ENCODE results near the gene PLA2G2E. TPM values are rescaled to one million over a fixed set of nuclear protein-coding genes. Genes with fewer than 3 reads are reported as not detected.
"Not testable (repeated sequence)": the region's sequence is repeated elsewhere in the genome, so short reads cannot be mapped to it uniquely, and the experiment has no call there.

PLA2G2E gene
- total RNA-seq, 1 donor from 2014 or later: not detected

- TF ChIP-seq CTCF (IDR thresholded peaks at IDR 0.05): no peak
- ATAC-seq (no peak), DNase-seq (no peak)
- intact Hi-C loops (cut with DNase I): no loop called here
- H3K9me3 ChIP-seq: no peaks in the 10 kb centered on the region
- H3K4me1 ChIP-seq: no peaks in the 10 kb centered on the region
- no peak overlapping the region for H3K4me3 ChIP-seq
- H3K36me3 ChIP-seq: no peaks in the 10 kb centered on the region
- no peaks in the 10 kb centered on the region for H3K27me3 ChIP-seq
- H3K27ac ChIP-seq: no peak overlapping the region
Observed at GRCh38 chr1:19940486-19941205, 17.2 kb upstream of the PLA2G2E start.

GRCh38 chr1:19938472-19938871 is 15.1 kb upstream of the PLA2G2E start:
- DNase-seq (no peak), ATAC-seq (no peak)
- H3K4me1 ChIP-seq: no peaks in the 10 kb centered on the region
- no peaks in the 10 kb centered on the region for H3K36me3 ChIP-seq
- no peaks in the 10 kb centered on the region for H3K27me3 ChIP-seq
- intact Hi-C loops (cut with DNase I): no loop called here
- no peak overlapping the region for H3K4me3 ChIP-seq
- H3K27ac ChIP-seq: no peak overlapping the region
- no peaks in the 10 kb centered on the region for H3K9me3 ChIP-seq
- TF ChIP-seq CTCF (IDR thresholded peaks at IDR 0.05): no peak

- DNase-seq (no peak), ATAC-seq (no peak)
- TF ChIP-seq CTCF (IDR thresholded peaks at IDR 0.05): no peak
- Histone ChIP-seq H3K36me3 (no peaks in the 10 kb centered on the region), H3K9me3 (peaks cover 4% of the 10 kb centered on the region), H3K27ac (no peak overlapping the region), H3K4me1 (no peaks in the 10 kb centered on the region), H3K27me3 (no peaks in the 10 kb centered on the region), H3K4me3 (no peak overlapping the region)
- intact Hi-C loops (cut with DNase I): no loop called here
Observed at GRCh38 chr1:19936061-19936750, 12.8 kb upstream of the PLA2G2E start.

- Histone ChIP-seq H3K9me3 (peaks cover 4% of the 10 kb centered on the region), H3K36me3 (no peaks in the 10 kb centered on the region), H3K4me1 (no peaks in the 10 kb centered on the region), H3K27ac (no peak overlapping the region), H3K4me3 (no peak overlapping the region), H3K27me3 (no peaks in the 10 kb centered on the region)
- ATAC-seq (no peak), DNase-seq (no peak)
- intact Hi-C loops (cut with DNase I): no loop called here
- TF ChIP-seq CTCF (IDR thresholded peaks at IDR 0.05): no peak
Observed at GRCh38 chr1:19934336-19934735, 10.9 kb upstream of the PLA2G2E start.

GRCh38 chr1:19932866-19933265 is 9.4 kb upstream of the PLA2G2E start:
- peaks cover 4% of the 10 kb centered on the region for H3K9me3 ChIP-seq
- H3K27ac ChIP-seq: no peak overlapping the region
- no peaks in the 10 kb centered on the region for H3K27me3 ChIP-seq
- DNase-seq: no peak
- intact Hi-C loops (cut with DNase I): no loop called here
- H3K36me3 ChIP-seq: no peaks in the 10 kb centered on the region
- no peak for TF ChIP-seq CTCF (IDR thresholded peaks at IDR 0.05)
- no peaks in the 10 kb centered on the region for H3K4me1 ChIP-seq
- ATAC-seq: no peak
- H3K4me3 ChIP-seq: no peak overlapping the region

GRCh38 chr1:19927130-19927421 is 3.7 kb upstream of the PLA2G2E start:
- not testable (repeated sequence) for H3K36me3 ChIP-seq

More at GRCh38 chr1:19927130-19927421, 3.7 kb upstream of the PLA2G2E start:
- ATAC-seq; H3K27me3 ChIP-seq; DNase-seq; intact Hi-C loops (cut with DNase I); H3K9me3 ChIP-seq; H3K4me1 ChIP-seq; H3K27ac ChIP-seq; H3K4me3 ChIP-seq: not testable (repeated sequence)
